ENCODE data around the gene CLEC7A.

DNA sequence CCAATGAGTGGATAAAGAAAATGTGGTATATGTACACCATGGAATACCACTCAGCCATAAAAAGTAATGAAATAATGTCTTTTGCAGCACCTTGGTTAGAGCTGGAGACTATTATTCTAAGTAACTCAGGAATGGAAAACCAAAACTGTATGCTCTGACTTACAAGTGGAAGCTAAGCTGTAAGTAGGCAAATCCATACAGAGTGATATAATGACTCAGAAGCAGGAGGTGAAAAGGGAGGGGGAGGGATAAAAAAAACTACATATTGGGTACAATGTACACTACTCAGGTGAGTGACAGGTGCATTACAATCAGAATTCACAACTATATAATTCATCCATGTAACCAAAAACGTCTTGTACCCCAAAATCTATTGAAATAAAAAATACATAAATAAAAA is 16.1 kb downstream of the CLEC7A start:
- TF ChIP-seq, protein P1, sequence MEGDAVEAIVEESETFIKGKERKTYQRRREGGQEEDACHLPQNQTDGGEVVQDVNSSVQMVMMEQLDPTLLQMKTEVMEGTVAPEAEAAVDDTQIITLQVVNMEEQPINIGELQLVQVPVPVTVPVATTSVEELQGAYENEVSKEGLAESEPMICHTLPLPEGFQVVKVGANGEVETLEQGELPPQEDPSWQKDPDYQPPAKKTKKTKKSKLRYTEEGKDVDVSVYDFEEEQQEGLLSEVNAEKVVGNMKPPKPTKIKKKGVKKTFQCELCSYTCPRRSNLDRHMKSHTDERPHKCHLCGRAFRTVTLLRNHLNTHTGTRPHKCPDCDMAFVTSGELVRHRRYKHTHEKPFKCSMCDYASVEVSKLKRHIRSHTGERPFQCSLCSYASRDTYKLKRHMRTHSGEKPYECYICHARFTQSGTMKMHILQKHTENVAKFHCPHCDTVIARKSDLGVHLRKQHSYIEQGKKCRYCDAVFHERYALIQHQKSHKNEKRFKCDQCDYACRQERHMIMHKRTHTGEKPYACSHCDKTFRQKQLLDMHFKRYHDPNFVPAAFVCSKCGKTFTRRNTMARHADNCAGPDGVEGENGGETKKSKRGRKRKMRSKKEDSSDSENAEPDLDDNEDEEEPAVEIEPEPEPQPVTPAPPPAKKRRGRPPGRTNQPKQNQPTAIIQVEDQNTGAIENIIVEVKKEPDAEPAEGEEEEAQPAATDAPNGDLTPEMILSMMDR (IDR thresholded peaks at IDR 0.05) = no peak
- TF ChIP-seq POLR2A (IDR thresholded peaks at IDR 0.05) = no peak
